Neural progenitor cell (in vitro differentiated cells): ENCODE measurements around the gene PHACTR2. TPM values are rescaled to one million over a fixed set of nuclear protein-coding genes. Genes with fewer than 3 reads are reported as not detected.

Experiments used
- DNase-seq: peaks from one replicate; pipeline ENCODE4 v3.0.0-alpha.2; 2016; ENCODE audit warnings: low spot score
- H2AFZ ChIP-seq: fragments of 200-600 bp; sonication (generic); replicated peaks from 2 replicates; pipeline ENCODE4 v1.6.1; 2016; ENCODE audit warnings: antibody characterized with exemption
- H3F3A ChIP-seq: fragments of 200-600 bp; sonication (generic); 2 replicates; pipeline ENCODE4 v1.6.1; 2016; ENCODE audit warnings: antibody characterized with exemption, low read depth
- H3K27ac ChIP-seq: fragments of 200-600 bp; sonication (generic); 2 replicates; pipeline ENCODE4 v1.5.1; 2016; ENCODE audit warnings: mild to moderate bottlenecking
- H3K27me3 ChIP-seq: fragments of 200-600 bp; sonication (generic); 2 replicates; pipeline ENCODE4 v1.6.1; 2016; ENCODE audit warnings: mild to moderate bottlenecking, moderate library complexity
- H3K36me3 ChIP-seq: fragments of 200-600 bp; sonication (generic); 2 replicates; pipeline ENCODE4 v1.5.1; 2016
- H3K4me1 ChIP-seq: fragments of 200-600 bp; sonication (generic); 2 replicates; pipeline ENCODE4 v1.6.1; 2016; ENCODE audit warnings: mixed run types
- H3K4me2 ChIP-seq: fragments of 200-600 bp; sonication (generic); 2 replicates; pipeline ENCODE4 v1.6.1; 2016
- H3K4me3 ChIP-seq: fragments of 200-600 bp; sonication (generic); 2 replicates; pipeline ENCODE4 v1.5.1; 2016
- H3K79me2 ChIP-seq: fragments of 200-600 bp; sonication (generic); 2 replicates; pipeline ENCODE4 v1.6.1; 2016; ENCODE audit warnings: low read depth
- H3K9ac ChIP-seq: fragments of 200-600 bp; sonication (generic); 2 replicates; pipeline ENCODE4 v1.6.1; 2016
- H3K9me3 ChIP-seq: fragments of 200-600 bp; sonication (generic); 2 replicates; pipeline ENCODE4 v1.5.1; 2016; ENCODE audit warnings: low read depth
- H4K20me1 ChIP-seq: fragments of 200-600 bp; sonication (generic); 2 replicates; pipeline ENCODE4 v1.6.1; 2016; ENCODE audit warnings: low read depth
- H3K27ac Mint-ChIP-seq: 3 replicates; pipeline ENCODE4 v1.8.0; 2021; ENCODE audit warnings: mixed read lengths
- H3K27me3 Mint-ChIP-seq: 2 replicates; pipeline ENCODE4 v1.8.0; 2022; ENCODE audit warnings: low read depth, mild to moderate bottlenecking, inconsistent platforms, moderate library complexity, mixed read lengths; ENCODE audit not compliant: insufficient read depth
- H3K36me3 Mint-ChIP-seq: 3 replicates; pipeline ENCODE4 v1.8.0; 2021; ENCODE audit warnings: mixed read lengths
- H3K4me1 Mint-ChIP-seq: 3 replicates; pipeline ENCODE4 v1.8.0; 2021; ENCODE audit warnings: mixed read lengths
- H3K4me3 Mint-ChIP-seq: 3 replicates; pipeline ENCODE4 v1.8.0; 2021; ENCODE audit warnings: mild to moderate bottlenecking, moderate library complexity, mixed read lengths
- H3K9me3 Mint-ChIP-seq: 3 replicates; pipeline ENCODE4 v1.8.0; 2020; ENCODE audit warnings: mixed read lengths
- CTCF ChIP-seq: fragments of 200-600 bp; sonication (generic); IDR thresholded peaks from 2 replicates; pipeline ENCODE4 v1.5.1; 2017; ENCODE audit warnings: antibody characterized with exemption, mild to moderate bottlenecking
- EZH2 ChIP-seq: fragments of 200-600 bp; sonication (generic); IDR thresholded peaks from 2 replicates; pipeline ENCODE4 v1.6.1; 2017; ENCODE audit warnings: antibody characterized with exemption, mild to moderate bottlenecking, moderate library complexity
- EZH2phosphoT487 ChIP-seq: fragments of 200-600 bp; sonication (generic); IDR thresholded peaks from 2 replicates; pipeline ENCODE4 v1.6.1; 2017; ENCODE audit warnings: antibody characterized with exemption
- total RNA-seq: library from RNA; depleted of rRNA; stranded (reverse); fragments of >200 nt; gene quantifications from 2 replicates; pipeline ENCODE4 v1.2.3, GENCODE V29; 2015; ENCODE audit warnings: low replicate concordance

Gene PHACTR2
- total RNA-seq, 1 donor from 2014 or later, result 45.4 TPM

DNA sequence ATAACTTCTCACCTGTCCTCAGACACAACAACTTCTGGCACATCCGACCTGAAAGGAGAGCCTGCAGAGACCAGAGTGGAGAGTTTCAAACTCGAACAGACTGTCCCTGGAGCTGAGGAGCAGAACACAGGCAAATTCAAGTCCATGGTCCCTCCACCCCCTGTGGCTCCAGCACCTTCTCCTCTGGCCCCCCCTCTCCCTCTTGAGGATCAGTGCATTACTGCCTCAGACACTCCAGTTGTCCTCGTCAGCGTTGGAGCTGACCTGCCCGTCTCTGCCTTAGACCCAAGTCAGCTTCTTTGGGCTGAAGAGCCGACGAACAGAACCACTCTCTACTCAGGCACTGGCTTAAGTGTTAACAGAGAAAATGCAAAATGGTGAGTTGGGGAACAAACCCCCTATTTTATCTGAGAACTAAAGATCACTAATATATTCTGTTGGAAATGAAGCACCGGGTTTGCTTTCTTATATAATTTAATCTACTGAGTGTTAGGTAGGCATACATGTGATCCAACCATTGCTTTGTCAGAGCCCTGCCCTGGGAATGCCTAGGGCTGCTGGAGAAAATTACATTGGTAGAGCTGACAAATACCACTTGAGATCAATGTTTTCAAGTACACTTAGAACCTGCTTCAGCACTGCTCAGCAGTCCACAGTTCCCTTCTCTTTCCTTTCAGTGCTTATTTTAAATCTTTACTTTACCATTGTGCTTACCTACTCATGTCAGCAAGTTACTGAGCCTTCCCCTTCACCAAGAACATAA lies 87.8 kb downstream of the PHACTR2 start:
- Histone ChIP-seq H3K9me3 (no peaks in the 10 kb centered on the region), H3K36me3 (no peaks in the 10 kb centered on the region), H3F3A (no peaks in the 10 kb centered on the region), H2AFZ (no peak overlapping the region), H3K4me2 (no peak overlapping the region), H3K79me2 (no peaks in the 10 kb centered on the region), H3K27me3 (no peaks in the 10 kb centered on the region), H3K27ac (no peak overlapping the region), H3K9ac (no peak overlapping the region), H3K4me3 (no peak overlapping the region), H3K4me1 (no peaks in the 10 kb centered on the region), H4K20me1 (no peaks in the 10 kb centered on the region)
- H3K27me3 Mint-ChIP-seq, result peaks cover 4% of the 10 kb centered on the region
- no peaks in the 10 kb centered on the region for H3K4me1 Mint-ChIP-seq
- peaks cover 45% of the 10 kb centered on the region for H3K36me3 Mint-ChIP-seq
- no peaks in the 10 kb centered on the region for H3K9me3 Mint-ChIP-seq
- no peak for TF ChIP-seq CTCF
- TF ChIP-seq EZH2, result no peak
- no peak for TF ChIP-seq EZH2phosphoT487
- H3K27ac Mint-ChIP-seq, result no peak overlapping the region
- no peak overlapping the region for H3K4me3 Mint-ChIP-seq
- DNase-seq, result no peak

- H3K4me1 Mint-ChIP-seq, result no peaks in the 10 kb centered on the region
- H3K27me3 Mint-ChIP-seq, result peaks cover 3% of the 10 kb centered on the region
- Histone ChIP-seq H3K4me1 (no peaks in the 10 kb centered on the region), H3K27ac (no peak overlapping the region), H3K9me3 (no peaks in the 10 kb centered on the region), H3F3A (no peaks in the 10 kb centered on the region), H3K27me3 (no peaks in the 10 kb centered on the region), H3K4me2 (no peak overlapping the region), H3K79me2 (no peaks in the 10 kb centered on the region), H3K9ac (no peak overlapping the region), H3K36me3 (no peaks in the 10 kb centered on the region), H4K20me1 (no peaks in the 10 kb centered on the region), H2AFZ (no peak overlapping the region), H3K4me3 (no peak overlapping the region)
- TF ChIP-seq EZH2phosphoT487, result no peak
- no peak for TF ChIP-seq CTCF
- TF ChIP-seq EZH2, result no peak
- DNase-seq, result no peak
- H3K36me3 Mint-ChIP-seq, result peaks cover 42% of the 10 kb centered on the region
- H3K27ac Mint-ChIP-seq, result no peak overlapping the region
- H3K4me3 Mint-ChIP-seq, result no peak overlapping the region
- no peaks in the 10 kb centered on the region for H3K9me3 Mint-ChIP-seq
These were observed 88.4 kb downstream of the PHACTR2 start for GRCh38 chr6:143766185-143766553.

DNA sequence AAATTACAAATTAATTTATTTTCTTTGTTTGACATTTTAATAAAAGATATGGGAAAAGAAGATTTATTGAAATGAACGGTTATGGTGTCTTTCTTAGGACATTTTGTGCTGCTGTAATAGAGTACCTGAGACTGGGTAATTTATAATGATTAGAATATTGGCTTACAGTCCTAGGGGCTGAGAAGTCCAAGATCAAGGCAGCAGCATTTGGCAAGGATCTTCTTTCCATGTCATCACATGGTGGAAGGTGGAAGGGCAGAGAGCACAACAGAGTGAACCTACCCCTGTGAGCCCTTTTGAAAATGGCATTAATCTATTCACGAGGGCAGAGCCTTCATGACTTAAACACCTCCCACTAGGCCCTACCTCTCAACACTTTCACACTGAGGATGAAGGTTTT lies 89.7 kb downstream of the PHACTR2 start:
- H3K4me1 Mint-ChIP-seq, result no peaks in the 10 kb centered on the region
- no peaks in the 10 kb centered on the region for H3K4me1 ChIP-seq
- no peak overlapping the region for H3K4me3 ChIP-seq
- H3K4me2 ChIP-seq, result no peak overlapping the region
- H3K27ac Mint-ChIP-seq, result no peak overlapping the region
- no peak overlapping the region for H2AFZ ChIP-seq
- no peaks in the 10 kb centered on the region for H3K27me3 Mint-ChIP-seq
- no peaks in the 10 kb centered on the region for H3K9me3 ChIP-seq
- TF ChIP-seq CTCF (no peak), EZH2phosphoT487 (no peak), EZH2 (no peak)
- no peak overlapping the region for H3K27ac ChIP-seq
- no peak for DNase-seq
- H4K20me1 ChIP-seq, result no peaks in the 10 kb centered on the region
- H3K79me2 ChIP-seq, result no peaks in the 10 kb centered on the region
- H3K27me3 ChIP-seq, result no peaks in the 10 kb centered on the region
- H3K9ac ChIP-seq, result no peak overlapping the region
- no peak overlapping the region for H3K4me3 Mint-ChIP-seq
- H3K9me3 Mint-ChIP-seq, result no peaks in the 10 kb centered on the region
- no peaks in the 10 kb centered on the region for H3K36me3 ChIP-seq
- no peaks in the 10 kb centered on the region for H3F3A ChIP-seq
- H3K36me3 Mint-ChIP-seq, result peaks cover 37% of the 10 kb centered on the region
